ENCODE data around the gene CCNI.

DNA sequence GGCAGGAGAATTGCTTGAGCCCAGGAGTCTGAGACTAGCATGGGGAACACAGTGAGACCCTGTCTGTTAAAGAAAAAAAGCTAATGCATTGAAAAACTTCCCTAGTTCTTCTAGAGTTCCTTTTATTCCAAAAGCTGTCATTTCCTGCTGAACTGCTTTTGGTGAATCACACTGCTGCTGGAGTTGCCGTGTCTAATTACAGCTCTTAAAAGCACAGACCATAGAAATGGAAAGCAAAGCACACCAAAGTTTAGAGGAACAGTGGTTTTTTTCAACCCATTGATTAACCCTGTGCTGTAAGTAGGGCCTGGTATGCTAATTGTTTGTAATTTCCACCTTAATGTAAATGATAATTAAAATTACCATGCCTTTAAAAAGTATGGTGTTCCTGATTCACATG is 73.9 kb downstream of the CCNI start:
- TF ChIP-seq EZH2phosphoT487 (IDR thresholded peaks at IDR 0.05; ENCODE audit: insufficient read depth, low read depth): no peak
- TF ChIP-seq EZH2 (IDR thresholded peaks at IDR 0.05; ENCODE audit: insufficient read depth, poor library complexity, severe bottlenecking): no peak
